K562 (cell line): Measurements from ENCODE around the gene MTG1. TPM values are rescaled to one million over a fixed set of nuclear protein-coding genes. Genes with fewer than 3 reads are reported as not detected.
A peak's percentile ranks its signal among the peaks of the same experiment; 100 is the strongest.

ENCODE experiments used
- ATAC-seq: fragments of 200-7000 bp; cut with Tn5 transposase; 3 replicates; pipeline ENCODE4 v1.9.1; 2020; ENCODE audit warnings: moderate library complexity
- BruUV-seq: library from RNA; stranded (reverse); fragments of 400-500 nt; replicated peaks from 2 replicates; lab custom pipeline; 2021; lab: Mats Ljungman, UMichigan
- CTCF ChIA-PET: fragments of 300-600 bp; formaldehyde crosslinking; extraction: SDS; loops from one replicate; lab custom pipeline; 2021; ENCODE audit warnings: low intra/inter-chr PET ratio; lab: Yijun Ruan, JAX
- POLR2A ChIA-PET: fragments of 300-600, 350-650 bp; sonication (Branson Sonifier 250); formaldehyde crosslinking; extraction: SDS; loops from one replicate; lab custom pipeline; 2021; ENCODE audit warnings: antibody characterized with exemption, inconsistent platforms; lab: Yijun Ruan, JAX
- DNase-seq, 4 experiments: peaks; one replicate each; pipeline versions ENCODE4 v3.0.0 to v3.0.0-alpha.2; 2011 to 2018; ENCODE audit warnings: low spot score in 3 of 4, mixed read lengths in 3 of 4; ENCODE audit errors: extremely low read depth in 1 of 4
- FAIRE-seq: peaks from 2 replicates; lab custom pipeline; 2011; peaks lifted over from hg19 to GRCh38; lab: Jason Lieb, UNC
- H2AFZ ChIP-seq: 2 replicates; pipeline ENCODE4 v1.6.0; 2011; ENCODE audit warnings: low read depth, low read length, control low read depth, inconsistent platforms
- H3K27ac ChIP-seq: fragments of 200-600 bp; 3 replicates; pipeline ENCODE4 v1.8.0; 2011; ENCODE audit warnings: low read depth, mild to moderate bottlenecking, control low read depth, inconsistent platforms, low read length, moderate library complexity, mixed read lengths; ENCODE audit errors: extremely low read depth
- H3K27me3 ChIP-seq, 2 experiments: fragments of 300-600 bp in 1 of 2; 2 replicates in 1 of 2; 3 replicates in 1 of 2; pipeline versions ENCODE4 v1.6.0 to v1.8.0; 2011; ENCODE audit warnings: inconsistent platforms in 2 of 2, low read length in 2 of 2, mild to moderate bottlenecking in 1 of 2, mixed read lengths in 1 of 2, moderate library complexity in 1 of 2; ENCODE audit not compliant: control insufficient read depth in 2 of 2, insufficient read depth in 2 of 2
- H3K36me3 ChIP-seq: fragments of 300-600 bp; 3 replicates; pipeline ENCODE4 v1.8.0; 2011; ENCODE audit warnings: mild to moderate bottlenecking, low read length, inconsistent platforms; ENCODE audit not compliant: control insufficient read depth, insufficient read depth
- H3K4me1 ChIP-seq, 2 experiments: fragments of 200-600 bp in 1 of 2; replicated peaks in 1 of 2; 2 replicates in 1 of 2; 3 replicates in 1 of 2; pipeline versions ENCODE4 v1.5.1 to v1.8.0; 2011; ENCODE audit warnings: inconsistent platforms in 2 of 2, low read length in 2 of 2, mild to moderate bottlenecking in 1 of 2, mixed read lengths in 1 of 2, moderate library complexity in 1 of 2; ENCODE audit not compliant: control insufficient read depth in 2 of 2, insufficient read depth in 2 of 2
- H3K4me2 ChIP-seq: 2 replicates; pipeline ENCODE4 v1.6.1; 2011; ENCODE audit warnings: low read length, control low read depth, inconsistent platforms, mixed read lengths; ENCODE audit not compliant: insufficient read depth
- H3K4me3 ChIP-seq: fragments of 200-600 bp; sonication (generic), shearing (Covaris generic); 2 replicates; pipeline ENCODE4 v1.5.1; 2016; ENCODE audit warnings: control low read depth, inconsistent platforms
- H3K79me2 ChIP-seq: fragments of 200-600 bp; 3 replicates; pipeline ENCODE4 v1.8.0; 2011; ENCODE audit warnings: low read length, inconsistent platforms; ENCODE audit not compliant: control insufficient read depth, insufficient read depth
- H3K9ac ChIP-seq, 2 experiments: 2 replicates each; pipeline versions ENCODE4 v1.6.0 to v1.6.1; 2011; ENCODE audit warnings: low read depth in 2 of 2, low read length in 2 of 2, control low read depth in 1 of 2, inconsistent platforms in 1 of 2, mild to moderate bottlenecking in 1 of 2, mixed read lengths in 1 of 2; ENCODE audit not compliant: insufficient read depth in 1 of 2
- H3K9me1 ChIP-seq: one replicate; pipeline ENCODE4 v1.6.0; 2011; ENCODE audit warnings: inconsistent platforms, mild to moderate bottlenecking, low read length, moderate library complexity; ENCODE audit not compliant: control insufficient read depth, insufficient read depth
- H3K9me3 ChIP-seq: replicated peaks from 2 replicates; pipeline ENCODE4 v1.5.1; 2011; ENCODE audit warnings: low read depth, low read length, inconsistent platforms; ENCODE audit not compliant: control insufficient read depth, insufficient read depth
- H4K20me1 ChIP-seq: replicated peaks from 2 replicates; pipeline ENCODE4 v1.6.1; 2011; ENCODE audit warnings: low read length, inconsistent platforms, mixed read lengths; ENCODE audit not compliant: control insufficient read depth, insufficient read depth
- CXXC5 ChIP-seq: fragments of 250-450 bp; sonication (Bioruptor Pico); IDR thresholded peaks from 2 replicates; pipeline ENCODE4 v1.8.0; 2022; ENCODE audit warnings: inconsistent platforms, mild to moderate bottlenecking, moderate library complexity
- DIDO1 ChIP-seq: fragments of 450-650 bp; IDR thresholded peaks from 2 replicates; pipeline ENCODE4 v1.6.1; 2016; ENCODE audit warnings: low read depth, missing biosample characterization, missing genetic modification characterization
- GABPA ChIP-seq: fragments of 200-800 bp; sonication (Bioruptor generic); conservative IDR thresholded peaks from 2 replicates; pipeline ENCODE4 v1.6.1; 2016; ENCODE audit warnings: low read depth, missing genetic modification characterization, missing compliant biosample characterization
- MCM3 ChIP-seq: fragments of 450-650 bp; IDR thresholded peaks from 2 replicates; pipeline ENCODE4 v1.6.1; 2016
- MTA1 ChIP-seq: fragments of 450-650 bp; IDR thresholded peaks from 2 replicates; pipeline ENCODE4 v1.6.1; 2017; ENCODE audit warnings: borderline replicate concordance
- MYC ChIP-seq, 2 experiments: fragments of 250-450 bp in 1 of 2; sonication (Bioruptor Pico) in 1 of 2; IDR thresholded peaks; 2 replicates each; pipeline versions ENCODE4 v1.5.1 to v1.6.1; 2012 to 2021; ENCODE audit warnings: low read depth in 2 of 2, borderline replicate concordance in 1 of 2, improper control_type of control experiment in 1 of 2, low read length in 1 of 2, mild to moderate bottlenecking in 1 of 2, moderate library complexity in 1 of 2
- NR2C1 ChIP-seq, 2 experiments: fragments of 450-650 bp; IDR thresholded peaks; 2 replicates each; pipeline ENCODE4 v1.6.1; 2017; ENCODE audit warnings: mild to moderate bottlenecking in 2 of 2, antibody characterized with exemption in 1 of 2, inconsistent platforms in 1 of 2, missing compliant biosample characterization in 1 of 2, missing genetic modification characterization in 1 of 2
- RBFOX2 ChIP-seq: fragments of 200-400 bp; formaldehyde crosslinking; IDR thresholded peaks from 2 replicates; pipeline ENCODE4 v1.6.1; 2017; ENCODE audit warnings: low read depth, mild to moderate bottlenecking, low read length, moderate library complexity
- ZNF184 ChIP-seq: sonication (generic); formaldehyde crosslinking; IDR thresholded peaks from 2 replicates; pipeline ENCODE4 v1.5.0; 2020; ENCODE audit warnings: missing genetic modification reagents
- ZNF253 ChIP-seq: fragments of 250-450 bp; sonication (Bioruptor Pico); conservative IDR thresholded peaks from 2 replicates; pipeline ENCODE4 v1.6.1; 2021; ENCODE audit warnings: mild to moderate bottlenecking
- WGBS: fragments of 100-300 bp; shearing (Covaris generic); methylation state at CpG from one replicate; pipeline ENCODE4 v1.1.6; 2016; ENCODE audit warnings: low coverage, mixed read lengths; ENCODE audit not compliant: insufficient coverage; ENCODE audit errors: missing lambda C conversion rate; 5-methylcytosine and 5-hydroxymethylcytosine counted together
- in situ Hi-C: fragments of 300-500 bp; cut with MboI; formaldehyde crosslinking; loops from 4 replicates; pipeline ENCODE4 v1.15.0; 2018; ENCODE audit warnings: inconsistent platforms, mixed read lengths
- intact Hi-C: fragments of 100-400 bp; cut with micrococcal nuclease; formaldehyde crosslinking; loops from 2 replicates; pipeline ENCODE4 v1.14.2; 2022
- polyA plus RNA-seq, 8 experiments: library from polyadenylated mRNA; depleted of rRNA in 4 of 8; stranded (reverse) in 5 of 8; unstranded in 3 of 8; fragments of >200 nt; fragmentation: Nextera tagmentation in 2 of 8; fragmentation: Illumina TruSeq in 1 of 8; extraction: Ambion mirVana in 2 of 8; extraction: Trizol in 1 of 8; gene quantifications; 2 replicates each; pipeline versions ENCODE4 v1.2.1 to v1.2.3, GENCODE V29; 2011 to 2014; ENCODE audit warnings: inconsistent platforms in 1 of 8, missing spikeins in 1 of 8
- total RNA-seq, 7 experiments: library from RNA; depleted of rRNA in 6 of 7; stranded (reverse); fragments of >200 nt in 6 of 7; fragmentation: Illumina TruSeq in 2 of 7; extraction: Trizol in 2 of 7; gene quantifications; 2 replicates each; pipeline versions ENCODE4 v1.2.1 to v1.2.3, GENCODE V29; 2011 to 2021; ENCODE audit warnings: low replicate concordance in 1 of 7
- TF ChIP-seq, protein P1 (sequence below), 2 experiments: fragments of 150-350 bp in 1 of 2; IDR thresholded peaks; 2 replicates each; pipeline ENCODE4 v1.6.1; 2012 to 2016; ENCODE audit warnings: low read depth in 2 of 2, low read length in 2 of 2, mild to moderate bottlenecking in 1 of 2, moderate library complexity in 1 of 2

Gene MTG1
- total and polyA plus RNA-seq, 9 of the 15 experiments (the other 6 are each of a cell fraction or from before 2014, with no cell fraction given): 2.8 to 28.2 (median 15.4) TPM

DNA sequence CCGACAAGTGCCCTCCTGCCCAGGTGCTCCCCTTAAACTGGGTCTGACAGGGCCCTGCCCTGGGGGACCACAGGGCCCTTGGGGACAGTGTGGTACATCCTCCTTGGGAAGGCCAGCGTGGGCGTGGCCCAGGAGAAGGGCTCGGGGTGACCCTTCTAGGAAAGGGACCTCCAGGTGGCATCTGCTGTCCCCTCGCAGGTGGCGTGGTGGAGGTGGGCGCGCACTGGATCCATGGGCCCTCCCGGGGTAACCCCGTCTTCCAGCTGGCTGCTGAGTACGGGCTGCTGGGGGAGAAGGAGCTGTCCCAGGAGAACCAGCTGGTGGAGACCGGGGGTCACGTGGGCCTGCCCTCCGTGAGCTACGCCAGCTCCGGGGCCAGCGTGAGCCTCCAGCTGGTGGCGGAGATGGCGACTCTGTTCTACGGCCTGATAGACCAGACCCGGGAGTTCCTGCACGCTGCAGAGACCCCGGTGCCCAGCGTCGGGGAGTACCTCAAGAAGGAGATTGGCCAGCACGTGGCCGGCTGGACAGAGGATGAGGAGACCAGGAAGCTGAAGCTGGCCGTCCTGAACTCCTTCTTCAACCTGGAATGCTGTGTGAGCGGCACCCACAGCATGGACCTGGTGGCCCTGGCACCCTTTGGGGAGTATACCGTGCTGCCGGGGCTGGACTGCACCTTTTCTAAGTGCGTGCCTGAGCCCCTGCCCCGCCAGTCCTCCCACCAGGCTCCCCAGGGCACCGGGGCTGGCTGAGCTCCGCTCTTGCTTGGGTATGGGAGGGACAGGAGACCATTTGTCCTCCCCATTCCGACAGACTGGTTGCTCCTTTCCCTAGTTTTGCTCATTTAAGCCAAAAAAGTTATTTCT lies 13.9 kb upstream of the MTG1 start:
- BruUV-seq: no TSS peak
- TF ChIP-seq MYC (IDR thresholded peaks at IDR 0.05; ENCODE audit: low read depth, low read length): no peak
- no peak for TF ChIP-seq MYC (CRISPR knock-in tag; IDR thresholded peaks at IDR 0.05; ENCODE audit: borderline replicate concordance, low read depth)
- peak; percentile 48 for TF ChIP-seq RBFOX2
- peak; percentile 9 for ATAC-seq
- 97% methylated on average over 20 of the region's 36 CpGs for WGBS
- in situ Hi-C loops (no loop called here), intact Hi-C loops (no loop called here)
- Histone ChIP-seq H3K36me3 (no peaks in the 10 kb centered on the region), H3K27me3 (no peaks in the 10 kb centered on the region), H2AFZ (no peak overlapping the region), H3K4me3 (peak overlapping the region; percentile 58), H3K9ac (peak overlapping the region; percentile 20 to 91; a peak in 3 of 4 replicates), H3K4me2 (peak overlapping the region; percentile 46; the same call in 1 of the 2 replicates), H3K27ac (no peak overlapping the region), H3K79me2 (no peaks in the 10 kb centered on the region; the same call in 2 of the 3 replicates), H3K4me1 (peaks cover 3 to 37% of the 10 kb centered on the region in 2 experiments; a peak in 3 of 5 replicates), H3K9me3 (no peaks in the 10 kb centered on the region), H3K9me1 (no peaks in the 10 kb centered on the region), H4K20me1 (no peaks in the 10 kb centered on the region)
- ChIA-PET CTCF (no interaction called here), POLR2A (interaction anchor here (0.7 kb wide), 1 partner anchor 446 kb away, joined by 4 read pairs; no protein-coding TSS in a partner anchor)
- FAIRE-seq: no peak
- no peak for DNase-seq

DNA sequence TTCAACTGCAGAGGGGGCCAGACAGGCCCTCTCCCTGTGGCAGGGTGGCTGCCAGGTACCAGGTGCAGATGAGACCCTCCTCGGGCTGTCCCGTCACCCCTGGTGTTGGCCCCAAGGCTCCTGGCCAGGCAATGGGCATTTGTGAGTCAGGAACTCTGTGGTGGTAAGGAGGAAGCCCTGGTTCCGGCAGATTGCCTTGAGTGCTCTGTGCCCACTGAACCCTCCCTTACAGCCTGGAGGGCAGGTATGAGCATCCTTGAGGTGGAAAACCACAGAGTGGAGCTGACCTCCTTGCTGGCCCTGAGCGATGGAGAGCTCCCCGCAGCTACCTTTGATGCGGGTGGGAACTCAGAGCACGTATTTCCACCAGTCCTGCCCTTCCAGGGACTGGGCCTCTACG lies 12.9 kb upstream of the MTG1 start:
- CTCF ChIA-PET: no interaction called here

More for the DNA sequence above, 12.9 kb upstream of the MTG1 start:
- POLR2A ChIA-PET: no interaction called here
- Histone ChIP-seq H3K4me3 (no peak overlapping the region), H3K9me1 (no peaks in the 10 kb centered on the region), H3K36me3 (no peaks in the 10 kb centered on the region), H3K79me2 (no peaks in the 10 kb centered on the region; the same call in 2 of the 3 replicates), H3K4me2 (no peak overlapping the region), H3K4me1 (peaks cover 0 to 37% of the 10 kb centered on the region in 2 experiments; a peak in 3 of 5 replicates), H2AFZ (no peak overlapping the region)
- intact Hi-C loops: no loop called here
- BruUV-seq: TSS peak; percentile 40
- FAIRE-seq: no peak
- WGBS: 93% methylated on average over 7 of the region's 8 CpGs
- no peak for DNase-seq
- TF ChIP-seq NR2C1 (IDR thresholded peaks at IDR 0.05) (no peak), NR2C1 (tag; IDR thresholded peaks at IDR 0.05) (no peak), ZNF253 (CRISPR knock-in tag) (no peak), MCM3 (no peak), ZNF184 (CRISPR knock-in tag) (no peak), GABPA (tag) (no peak), MTA1 (no peak), CXXC5 (CRISPR knock-in tag) (no peak), DIDO1 (tag) (no peak)
- TF ChIP-seq, protein P1, sequence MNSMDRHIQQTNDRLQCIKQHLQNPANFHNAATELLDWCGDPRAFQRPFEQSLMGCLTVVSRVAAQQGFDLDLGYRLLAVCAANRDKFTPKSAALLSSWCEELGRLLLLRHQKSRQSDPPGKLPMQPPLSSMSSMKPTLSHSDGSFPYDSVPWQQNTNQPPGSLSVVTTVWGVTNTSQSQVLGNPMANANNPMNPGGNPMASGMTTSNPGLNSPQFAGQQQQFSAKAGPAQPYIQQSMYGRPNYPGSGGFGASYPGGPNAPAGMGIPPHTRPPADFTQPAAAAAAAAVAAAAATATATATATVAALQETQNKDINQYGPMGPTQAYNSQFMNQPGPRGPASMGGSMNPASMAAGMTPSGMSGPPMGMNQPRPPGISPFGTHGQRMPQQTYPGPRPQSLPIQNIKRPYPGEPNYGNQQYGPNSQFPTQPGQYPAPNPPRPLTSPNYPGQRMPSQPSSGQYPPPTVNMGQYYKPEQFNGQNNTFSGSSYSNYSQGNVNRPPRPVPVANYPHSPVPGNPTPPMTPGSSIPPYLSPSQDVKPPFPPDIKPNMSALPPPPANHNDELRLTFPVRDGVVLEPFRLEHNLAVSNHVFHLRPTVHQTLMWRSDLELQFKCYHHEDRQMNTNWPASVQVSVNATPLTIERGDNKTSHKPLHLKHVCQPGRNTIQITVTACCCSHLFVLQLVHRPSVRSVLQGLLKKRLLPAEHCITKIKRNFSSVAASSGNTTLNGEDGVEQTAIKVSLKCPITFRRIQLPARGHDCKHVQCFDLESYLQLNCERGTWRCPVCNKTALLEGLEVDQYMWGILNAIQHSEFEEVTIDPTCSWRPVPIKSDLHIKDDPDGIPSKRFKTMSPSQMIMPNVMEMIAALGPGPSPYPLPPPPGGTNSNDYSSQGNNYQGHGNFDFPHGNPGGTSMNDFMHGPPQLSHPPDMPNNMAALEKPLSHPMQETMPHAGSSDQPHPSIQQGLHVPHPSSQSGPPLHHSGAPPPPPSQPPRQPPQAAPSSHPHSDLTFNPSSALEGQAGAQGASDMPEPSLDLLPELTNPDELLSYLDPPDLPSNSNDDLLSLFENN (IDR thresholded peaks at IDR 0.05; ENCODE audit: low read depth in 2 of 2, low read length in 2 of 2): no peak
- TF ChIP-seq, all 486 proteins: peak for 0
- H3K9ac ChIP-seq: no peak overlapping the region; a peak in 1 of 4 replicates
- no peaks in the 10 kb centered on the region for H4K20me1 ChIP-seq
- no peak for ATAC-seq
- no peaks in the 10 kb centered on the region for H3K9me3 ChIP-seq
- H3K27ac ChIP-seq: no peak overlapping the region
- in situ Hi-C loops: no loop called here
- H3K27me3 ChIP-seq: no peaks in the 10 kb centered on the region
